GM21825 (cell line): ENCODE measurements around the gene PMCH.
"Not testable (repeated sequence)": the region's sequence is repeated elsewhere in the genome, so short reads cannot be mapped to it uniquely, and the experiment has no call there.

Source experiments
- ATAC-seq: cut with Tn5 transposase; IDR thresholded peaks from one replicate; pipeline ENCODE4 v1.9.1; 2021; ENCODE audit warnings: mild to moderate bottlenecking, moderate library complexity; ENCODE audit not compliant: unreplicated experiment

The PMCH gene

DNA sequence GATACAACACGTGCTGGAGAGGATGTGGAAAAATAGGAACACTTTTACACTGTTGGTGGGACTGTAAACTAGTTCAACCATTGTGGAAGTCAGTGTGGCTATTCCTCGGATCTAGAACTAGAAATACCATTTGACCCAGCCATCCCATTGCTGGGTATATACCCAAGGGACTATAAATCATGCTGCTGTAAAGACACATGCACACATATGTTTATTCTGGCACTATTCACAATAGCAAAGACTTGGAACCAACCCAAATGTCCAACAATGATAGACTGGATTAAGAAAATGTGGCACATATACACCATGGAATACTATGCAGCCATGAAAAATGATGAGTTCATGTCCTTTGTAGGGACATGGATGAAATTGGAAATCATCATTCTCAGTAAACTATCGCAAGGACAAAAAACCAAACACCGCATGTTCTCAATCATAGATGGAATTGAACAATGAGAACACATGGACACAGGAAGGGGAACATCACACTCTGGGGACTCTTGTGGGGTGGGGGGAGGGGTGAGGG, 50.5 kb downstream of the PMCH start:
- not testable (repeated sequence) for ATAC-seq
